GM23248 (cell line): ENCODE measurements around the gene TSPEAR. TPM values are rescaled to one million over a fixed set of nuclear protein-coding genes. Genes with fewer than 3 reads are reported as not detected.

Experiments used
- DNase-seq: peaks from one replicate; pipeline ENCODE4 v3.0.0-alpha.2; 2015
- H2AFZ ChIP-seq: fragments of 200-600 bp; sonication (generic); 2 replicates; pipeline ENCODE4 v1.6.1; 2016; ENCODE audit warnings: antibody characterized with exemption
- H3F3A ChIP-seq: fragments of 200-600 bp; sonication (generic); 2 replicates; pipeline ENCODE4 v1.6.1; 2016; ENCODE audit warnings: mild to moderate bottlenecking, antibody characterized with exemption, mixed run types; ENCODE audit not compliant: insufficient read depth
- H3K27ac ChIP-seq: fragments of 200-600 bp; sonication (generic); 2 replicates; pipeline ENCODE4 v1.5.1; 2016; ENCODE audit warnings: mild to moderate bottlenecking
- H3K27me3 ChIP-seq: fragments of 200-600 bp; sonication (generic); replicated peaks from 2 replicates; pipeline ENCODE4 v1.6.1; 2016; ENCODE audit warnings: mild to moderate bottlenecking; ENCODE audit not compliant: insufficient read depth
- H3K36me3 ChIP-seq: fragments of 200-600 bp; sonication (generic); 2 replicates; pipeline ENCODE4 v1.6.1; 2016; ENCODE audit warnings: low read depth, mild to moderate bottlenecking
- H3K4me1 ChIP-seq: fragments of 200-600 bp; sonication (generic); 2 replicates; pipeline ENCODE4 v1.6.1; 2016; ENCODE audit warnings: mild to moderate bottlenecking; ENCODE audit not compliant: insufficient read depth
- H3K4me2 ChIP-seq: fragments of 200-600 bp; sonication (generic); one replicate; pipeline ENCODE4 v1.6.1; 2016; ENCODE audit warnings: mild to moderate bottlenecking; ENCODE audit not compliant: unreplicated experiment
- H3K4me3 ChIP-seq: fragments of 200-600 bp; sonication (generic); 2 replicates; pipeline ENCODE4 v1.5.1; 2016; ENCODE audit warnings: mild to moderate bottlenecking
- H3K79me2 ChIP-seq: fragments of 200-600 bp; sonication (generic); 2 replicates; pipeline ENCODE4 v1.6.1; 2016; ENCODE audit warnings: mild to moderate bottlenecking; ENCODE audit not compliant: insufficient read depth
- H3K9ac ChIP-seq: fragments of 200-600 bp; sonication (generic); 2 replicates; pipeline ENCODE4 v1.6.1; 2016; ENCODE audit warnings: mild to moderate bottlenecking
- H3K9me2 ChIP-seq: fragments of 200-600 bp; sonication (generic); 2 replicates; pipeline ENCODE4 v1.6.1; 2016; ENCODE audit warnings: mixed run types, mild to moderate bottlenecking, moderate library complexity; ENCODE audit not compliant: insufficient read depth
- H3K9me3 ChIP-seq: fragments of 200-600 bp; sonication (generic); one replicate; pipeline ENCODE4 v1.6.1; 2017; ENCODE audit warnings: low read depth
- H4K20me1 ChIP-seq: fragments of 200-600 bp; sonication (generic); 2 replicates; pipeline ENCODE4 v1.6.0; 2016; ENCODE audit not compliant: insufficient read depth
- EZH2 ChIP-seq: fragments of 200-600 bp; sonication (generic); IDR thresholded peaks from 2 replicates; pipeline ENCODE4 v1.6.1; 2018; ENCODE audit warnings: antibody characterized with exemption, mild to moderate bottlenecking; ENCODE audit not compliant: insufficient read depth, poor library complexity, severe bottlenecking
- EZH2phosphoT487 ChIP-seq: fragments of 200-600 bp; sonication (generic); IDR thresholded peaks from 2 replicates; pipeline ENCODE4 v1.6.1; 2018; ENCODE audit warnings: antibody characterized with exemption, moderate library complexity, mild to moderate bottlenecking, low read depth; ENCODE audit not compliant: insufficient read depth
- WGBS, 2 experiments: methylation state at CpG; one replicate each; pipeline ENCODE4 v1.1.6; 2015 to 2017; ENCODE audit warnings: low lambda C conversion rate in 2 of 2, low coverage in 1 of 2; ENCODE audit errors: missing lambda C conversion rate in 2 of 2; 5-methylcytosine and 5-hydroxymethylcytosine counted together
- in situ Hi-C: fragments of 300-500 bp; cut with MboI; formaldehyde crosslinking; loops from 2 replicates; pipeline ENCODE4 v1.15.0; 2020
- polyA plus RNA-seq: library from polyadenylated mRNA; unstranded; fragments of >200 nt; fragmentation: Nextera tagmentation; extraction: Ambion mirVana; gene quantifications from 2 replicates; pipeline ENCODE4 v1.2.1, GENCODE V29; 2016
- total RNA-seq: library from RNA; depleted of rRNA; stranded (reverse); fragments of >200 nt; shearing (Covaris generic); gene quantifications from 2 replicates; pipeline ENCODE4 v1.2.3, GENCODE V29; 2014

The TSPEAR gene
- total and polyA plus RNA-seq, 2 experiments from 2014 or later: not detected

DNA sequence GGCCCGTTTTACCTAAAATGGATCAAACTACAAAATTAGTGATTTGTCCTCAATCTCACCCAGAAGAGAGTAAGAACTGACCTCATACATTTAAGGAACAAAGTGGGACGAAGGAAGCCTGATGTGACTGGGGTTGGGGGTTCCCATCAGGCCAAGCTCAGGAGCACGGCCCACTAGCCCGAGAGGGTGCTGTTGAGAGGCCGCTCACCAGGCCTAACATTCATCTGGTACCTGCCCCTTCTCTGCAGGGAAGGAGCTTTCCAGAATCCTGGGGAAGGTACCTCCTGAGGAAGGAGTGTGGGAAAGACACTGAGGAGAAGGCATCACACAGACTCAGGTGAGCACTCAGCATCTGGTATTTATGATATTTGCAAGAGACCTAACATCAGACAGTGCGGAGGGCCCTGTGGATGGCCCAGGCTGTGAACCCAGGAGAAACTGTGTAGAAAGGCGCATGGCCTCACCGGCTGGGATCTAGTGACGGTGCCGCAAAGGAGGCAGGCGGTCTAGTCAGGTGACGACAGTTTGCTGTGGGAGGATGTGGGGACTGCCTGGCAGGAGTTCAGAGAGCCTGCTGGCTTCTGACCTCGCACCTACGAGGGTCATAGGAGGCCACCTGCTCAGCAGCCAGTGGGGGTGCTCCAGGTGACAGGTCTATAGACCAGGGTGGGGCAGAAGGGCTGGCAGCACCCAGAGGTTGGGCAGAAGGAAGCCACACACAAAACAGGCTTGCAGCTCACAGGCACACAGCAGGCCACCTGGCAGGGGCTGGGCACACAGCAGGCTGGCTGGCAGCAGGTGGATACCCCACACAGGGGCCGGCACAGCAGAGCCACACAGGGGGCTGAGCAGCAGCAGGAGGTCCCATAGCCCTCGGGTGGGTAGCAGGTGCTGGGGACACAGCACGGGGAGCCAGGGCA lies 57.5 kb downstream of the TSPEAR start:
- DNase-seq: no peak
- in situ Hi-C loops: no loop called here

DNA sequence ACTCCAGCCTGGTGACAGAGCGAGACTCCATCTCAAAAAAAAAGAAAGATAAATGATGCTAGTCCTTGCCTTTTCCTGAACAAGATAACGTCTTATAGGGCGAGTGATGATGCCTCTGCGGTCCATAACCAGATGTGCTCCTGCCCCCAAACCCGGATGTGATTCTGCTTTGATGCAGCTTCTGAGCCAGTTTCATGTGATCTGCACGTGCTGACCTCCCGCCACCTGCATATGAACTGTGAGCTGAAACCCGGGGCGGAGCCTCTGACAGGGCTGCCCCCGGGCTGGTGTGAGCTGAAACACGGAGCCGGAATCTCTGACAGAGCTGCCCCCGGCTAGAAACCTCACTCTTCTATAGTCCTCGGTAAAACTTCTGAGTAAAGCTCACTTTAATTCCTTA lies 58.2 kb downstream of the TSPEAR start:
- Histone ChIP-seq H3K9me2 (no peaks in the 10 kb centered on the region), H3K27ac (no peak overlapping the region), H3K27me3 (peaks cover 14% of the 10 kb centered on the region; the same call in 1 of the 2 replicates), H3F3A (no peaks in the 10 kb centered on the region), H2AFZ (no peak overlapping the region), H3K9me3 (no peaks in the 10 kb centered on the region), H3K4me2 (no peak overlapping the region), H3K4me1 (no peaks in the 10 kb centered on the region), H3K36me3 (no peaks in the 10 kb centered on the region), H3K79me2 (no peaks in the 10 kb centered on the region), H4K20me1 (no peaks in the 10 kb centered on the region), H3K4me3 (no peak overlapping the region), H3K9ac (no peak overlapping the region)
- in situ Hi-C loops: no loop called here
- TF ChIP-seq EZH2 (no peak), EZH2phosphoT487 (no peak)
- DNase-seq: no peak
- 7 to 13% methylated on average over 13 to 14 of the region's 14 CpGs for WGBS, 2 experiments

More for the DNA sequence above, 57.5 kb downstream of the TSPEAR start:
- Histone ChIP-seq H3K27me3 (peaks cover 14% of the 10 kb centered on the region; the same call in 1 of the 2 replicates), H3K9me3 (no peaks in the 10 kb centered on the region), H3K4me1 (no peaks in the 10 kb centered on the region), H3K4me3 (no peak overlapping the region), H3K4me2 (no peak overlapping the region), H2AFZ (no peak overlapping the region), H3K79me2 (no peaks in the 10 kb centered on the region), H4K20me1 (no peaks in the 10 kb centered on the region), H3F3A (no peaks in the 10 kb centered on the region), H3K9ac (no peak overlapping the region), H3K27ac (no peak overlapping the region), H3K9me2 (no peaks in the 10 kb centered on the region), H3K36me3 (no peaks in the 10 kb centered on the region)
- 32% methylated on average over 16 to 17 of the region's 17 CpGs for WGBS, 2 experiments
- TF ChIP-seq EZH2phosphoT487 (no peak), EZH2 (no peak)

DNA sequence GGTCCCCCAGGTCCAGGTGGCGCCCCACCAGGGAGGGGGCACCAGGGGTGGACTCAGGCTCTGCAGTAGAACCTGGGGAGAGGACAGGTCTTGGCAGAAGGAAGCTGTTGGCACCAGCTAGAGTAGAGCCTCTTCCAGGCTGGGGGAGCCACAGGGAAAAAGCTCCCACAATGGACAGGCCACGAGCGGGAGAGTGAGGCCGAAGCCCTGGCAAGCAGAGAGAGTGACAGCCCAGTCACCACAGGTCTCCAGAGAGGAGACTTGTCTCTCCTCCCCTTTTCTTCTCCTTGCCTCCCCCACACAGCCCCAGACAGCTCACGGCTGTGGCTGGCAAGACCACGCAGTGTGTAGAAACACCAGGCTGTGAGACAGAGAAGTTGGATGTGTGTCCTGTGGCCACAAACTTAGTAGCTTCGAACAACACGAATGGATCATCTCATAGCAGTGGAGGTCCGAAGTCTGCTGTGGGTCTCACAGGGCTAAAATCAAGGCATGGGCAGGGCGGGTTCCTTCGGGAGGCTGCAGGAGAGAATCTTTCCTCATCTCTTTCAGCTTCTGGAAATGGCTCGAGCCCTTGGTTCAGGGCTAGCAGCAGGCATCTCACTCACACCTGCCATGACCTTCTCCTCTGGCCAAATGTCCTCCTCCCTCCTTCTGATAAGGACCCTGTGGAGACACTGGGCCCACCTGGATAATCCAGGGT lies 60.2 kb downstream of the TSPEAR start:
- H4K20me1 ChIP-seq: no peaks in the 10 kb centered on the region
- H3K27ac ChIP-seq: no peak overlapping the region
- no peak overlapping the region for H3K4me3 ChIP-seq
- no peak overlapping the region for H3K9ac ChIP-seq
- DNase-seq: no peak
- no peaks in the 10 kb centered on the region for H3K79me2 ChIP-seq
- no peaks in the 10 kb centered on the region for H3K9me3 ChIP-seq
- in situ Hi-C loops: no loop called here
- H3K4me2 ChIP-seq: no peak overlapping the region
- TF ChIP-seq EZH2phosphoT487 (no peak), EZH2 (no peak)
- H3K27me3 ChIP-seq: peaks cover 14% of the 10 kb centered on the region
- no peak overlapping the region for H2AFZ ChIP-seq
- no peaks in the 10 kb centered on the region for H3K4me1 ChIP-seq
- no peaks in the 10 kb centered on the region for H3K36me3 ChIP-seq
- no peaks in the 10 kb centered on the region for H3K9me2 ChIP-seq
- no peaks in the 10 kb centered on the region for H3F3A ChIP-seq
- WGBS, 2 experiments: 48 to 49% methylated on average over 12 of the region's 12 CpGs

DNA sequence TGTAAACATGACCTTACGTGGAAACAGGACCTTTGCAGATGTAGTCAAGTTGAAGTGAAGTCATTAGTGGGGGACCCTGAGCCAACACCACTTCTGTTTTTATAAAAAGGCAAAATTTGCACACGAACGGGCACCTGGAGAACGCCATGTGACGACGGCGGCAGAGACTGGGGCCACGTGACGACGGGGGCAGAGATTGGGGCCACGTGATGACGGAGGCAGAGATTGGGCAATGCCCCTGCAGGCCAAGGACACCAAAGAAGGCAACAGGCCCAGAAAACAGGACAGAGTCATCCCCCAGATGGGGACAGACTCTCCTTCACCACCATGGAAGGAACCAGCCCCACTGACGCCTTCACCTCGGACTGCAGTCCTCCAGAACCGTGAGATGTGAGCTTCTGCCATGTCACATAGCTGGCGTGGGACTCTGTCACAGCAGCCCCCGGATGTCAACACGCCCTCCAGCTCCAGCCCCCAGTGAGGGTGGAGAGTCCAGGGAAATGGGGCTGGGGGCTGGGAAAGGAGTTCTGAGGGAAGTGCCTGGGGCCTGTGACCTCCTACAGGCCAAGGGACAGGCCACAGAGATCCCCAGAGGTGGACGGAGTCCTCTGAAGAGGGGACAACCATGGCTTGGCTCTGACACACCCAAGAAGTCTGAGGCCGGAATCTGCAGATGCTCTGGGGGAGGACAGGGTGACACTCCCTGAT lies 61.0 kb downstream of the TSPEAR start:
- in situ Hi-C loops: no loop called here
- H3F3A ChIP-seq: no peaks in the 10 kb centered on the region
- no peaks in the 10 kb centered on the region for H4K20me1 ChIP-seq
- no peaks in the 10 kb centered on the region for H3K79me2 ChIP-seq
- H3K4me2 ChIP-seq: no peak overlapping the region
- no peak for TF ChIP-seq EZH2
- TF ChIP-seq EZH2phosphoT487: no peak
- H3K4me1 ChIP-seq: no peaks in the 10 kb centered on the region
- no peak overlapping the region for H3K27ac ChIP-seq
- WGBS, 2 experiments: 57 to 63% methylated on average over 20 of the region's 20 CpGs
- no peak for DNase-seq
- no peaks in the 10 kb centered on the region for H3K9me2 ChIP-seq
- H3K27me3 ChIP-seq: peaks cover 14% of the 10 kb centered on the region
- no peak overlapping the region for H2AFZ ChIP-seq
- H3K9me3 ChIP-seq: no peaks in the 10 kb centered on the region
- no peak overlapping the region for H3K9ac ChIP-seq
- no peak overlapping the region for H3K4me3 ChIP-seq
- no peaks in the 10 kb centered on the region for H3K36me3 ChIP-seq
